Fibroblast of peridontal ligament (primary cell): ENCODE measurements around the gene TFRC.
"Not testable (repeated sequence)": the region's sequence is repeated elsewhere in the genome, so short reads cannot be mapped to it uniquely, and the experiment has no call there.

Experiments used
- DNase-seq: peaks from one replicate; pipeline ENCODE4 v3.0.0-alpha.2; 2010; ENCODE audit errors: extremely low read depth

The TFRC gene

GRCh38 chr3:196081834-196082618 lies at the start of gene TFRC:
TSS of gene TFRC (minus strand) at chr3:196082090. CDS start at chr3:196077099, 4,991 bp downstream.
- DNase-seq: peak; percentile 82

- no peak for DNase-seq
These were observed 46.4 kb upstream of the TFRC start for GRCh38 chr3:196128172-196128843.

- DNase-seq: no peak
These were observed 45.6 kb upstream of the TFRC start for GRCh38 chr3:196127308-196128040.

GRCh38 chr3:196124608-196125007 lies 42.7 kb upstream of the TFRC start:
- DNase-seq: no peak

GRCh38 chr3:196122688-196123046 lies 40.8 kb upstream of the TFRC start:
- no peak for DNase-seq

GRCh38 chr3:196122021-196122687 lies 40.3 kb upstream of the TFRC start:
- no peak for DNase-seq

GRCh38 chr3:196121066-196121465 lies 39.2 kb upstream of the TFRC start:
- DNase-seq: no peak

- no peak for DNase-seq
These were observed 38.5 kb upstream of the TFRC start for GRCh38 chr3:196120291-196120951.

- DNase-seq: no peak
These were observed 35.9 kb upstream of the TFRC start for GRCh38 chr3:196117809-196118208.

GRCh38 chr3:196115678-196116083 lies 33.8 kb upstream of the TFRC start:
- DNase-seq: no peak

GRCh38 chr3:196111939-196112386 lies 30.1 kb upstream of the TFRC start:
- DNase-seq: no peak

- no peak for DNase-seq
These were observed 26.3 kb upstream of the TFRC start for GRCh38 chr3:196108075-196108743.

- DNase-seq: not testable (repeated sequence)
These were observed 22.8 kb upstream of the TFRC start for GRCh38 chr3:196104707-196105106.

- DNase-seq: not testable (repeated sequence)
These were observed 16.6 kb upstream of the TFRC start for GRCh38 chr3:196098365-196098980.

GRCh38 chr3:196097373-196098154 lies 15.7 kb upstream of the TFRC start:
- DNase-seq: no peak

- no peak for DNase-seq
These were observed 14.6 kb upstream of the TFRC start for GRCh38 chr3:196096382-196096953.

- DNase-seq: no peak
These were observed 11.6 kb upstream of the TFRC start for GRCh38 chr3:196093317-196094111.

- DNase-seq: no peak
These were observed 6.0 kb upstream of the TFRC start for GRCh38 chr3:196087906-196088305.

GRCh38 chr3:196082619-196082971 lies 705 bp upstream of the TFRC start:
- DNase-seq: no peak
